OCI-LY7 (cell line): ENCODE measurements around the gene ARL15. TPM values are rescaled to one million over a fixed set of nuclear protein-coding genes. Genes with fewer than 3 reads are reported as not detected.
"Not testable (repeated sequence)": the region's sequence is repeated elsewhere in the genome, so short reads cannot be mapped to it uniquely, and the experiment has no call there.

Experiments used
- BruUV-seq: library from RNA; stranded (reverse); fragments of 400-500 nt; replicated peaks from 2 replicates; lab custom pipeline; 2021; lab: Mats Ljungman, UMichigan
- CTCF ChIA-PET: fragments of 300-600 bp; sonication (Branson Sonifier 250); formaldehyde crosslinking; loops from one replicate; lab custom pipeline; 2022; ENCODE audit warnings: antibody characterized with exemption; ENCODE audit not compliant: unreplicated experiment; lab: Charles Lee
- POLR2A ChIA-PET: fragments of 300-600 bp; sonication (Branson Sonifier 250); formaldehyde crosslinking; loops from one replicate; lab custom pipeline; 2022; ENCODE audit warnings: antibody characterized with exemption; lab: Charles Lee
- DNase-seq: peaks from one replicate; pipeline ENCODE4 v3.0.0-alpha.2; 2015; ENCODE audit warnings: low spot score
- H2AFZ ChIP-seq: fragments of 200-600 bp; sonication (generic), shearing (Covaris generic); 2 replicates; pipeline ENCODE4 v1.6.1; 2014; ENCODE audit warnings: mild to moderate bottlenecking, antibody characterized with exemption, low read length, moderate library complexity
- H3K27ac ChIP-seq: fragments of 200-600 bp; sonication (generic); 2 replicates; pipeline ENCODE4 v1.5.1; 2014; ENCODE audit warnings: mixed run types, low read depth, mild to moderate bottlenecking, moderate library complexity, low read length, inconsistent platforms; ENCODE audit not compliant: poor library complexity, severe bottlenecking
- H3K36me3 ChIP-seq: fragments of 200-600 bp; sonication (generic); 2 replicates; pipeline ENCODE4 v1.6.1; 2014; ENCODE audit warnings: mild to moderate bottlenecking, antibody characterized with exemption, low read length, moderate library complexity, mixed read lengths; ENCODE audit not compliant: insufficient read depth
- H3K4me1 ChIP-seq: fragments of 200-600 bp; sonication (generic); 2 replicates; pipeline ENCODE4 v1.5.1; 2014; ENCODE audit warnings: mild to moderate bottlenecking, low read length; ENCODE audit not compliant: insufficient read depth, poor library complexity, severe bottlenecking
- H3K4me2 ChIP-seq: fragments of 200-600 bp; sonication (generic); 2 replicates; pipeline ENCODE4 v1.6.1; 2014; ENCODE audit warnings: mild to moderate bottlenecking, low read length
- H3K4me3 ChIP-seq: fragments of 200-600 bp; sonication (generic); 2 replicates; pipeline ENCODE4 v1.5.1; 2014; ENCODE audit warnings: mild to moderate bottlenecking, low read depth, low read length; ENCODE audit not compliant: poor library complexity, severe bottlenecking
- H3K79me2 ChIP-seq: fragments of 200-600 bp; sonication (generic); 2 replicates; pipeline ENCODE4 v1.6.1; 2016; ENCODE audit warnings: low read depth, mild to moderate bottlenecking, low read length, moderate library complexity, mixed read lengths; ENCODE audit not compliant: insufficient read depth
- H3K9me2 ChIP-seq: fragments of 200-600 bp; sonication (generic); 2 replicates; pipeline ENCODE4 v1.6.1; 2016; ENCODE audit warnings: mild to moderate bottlenecking, low read length, mixed read lengths; ENCODE audit not compliant: insufficient read depth
- H3K9me3 ChIP-seq: fragments of 200-600 bp; sonication (generic); 2 replicates; pipeline ENCODE4 v1.6.1; 2014; ENCODE audit warnings: mild to moderate bottlenecking, mixed run types, low read length, mixed read lengths
- H4K20me1 ChIP-seq: fragments of 200-600 bp; sonication (generic); 2 replicates; pipeline ENCODE4 v1.6.1; 2014; ENCODE audit warnings: mild to moderate bottlenecking, antibody characterized with exemption, low read length, moderate library complexity, mixed read lengths; ENCODE audit not compliant: insufficient read depth
- CTCF ChIP-seq: fragments of 200-600 bp; sonication (generic); conservative IDR thresholded peaks from 2 replicates; pipeline ENCODE4 v1.5.1; 2014; ENCODE audit warnings: mild to moderate bottlenecking, antibody characterized with exemption, low read length, moderate library complexity, mixed read lengths
- EZH2phosphoT487 ChIP-seq: fragments of 200-600 bp; sonication (generic); IDR thresholded peaks from 2 replicates; pipeline ENCODE4 v1.6.1; 2018; ENCODE audit warnings: low read depth, borderline replicate concordance, mild to moderate bottlenecking, mixed run types, antibody characterized with exemption, low read length, moderate library complexity, mixed read lengths
- intact Hi-C: fragments of 100-400 bp; cut with micrococcal nuclease; formaldehyde crosslinking; loops from one replicate; pipeline ENCODE4 v1.10.0; 2022; ENCODE audit not compliant: unreplicated experiment
- total RNA-seq, 2 experiments: library from RNA; depleted of rRNA in 1 of 2; stranded (reverse); fragments of >200 nt in 1 of 2; shearing (Covaris generic) in 1 of 2; gene quantifications; 2 replicates each; pipeline ENCODE4 v1.2.3, GENCODE V29; 2014 to 2022

ARL15 gene
- total RNA-seq, 2 experiments from 2014 or later = 18.8 to 24.4 TPM

GRCh38 chr5:54062958-54063357, 247.4 kb downstream of the ARL15 start:
- intact Hi-C loops = no loop called here
- ChIA-PET CTCF (no interaction called here), POLR2A (interaction anchor here (0.6 kb wide), 2 partner anchors 34 to 1154 kb away, joined by 3 to 4 read pairs; no protein-coding TSS in a partner anchor)
- no peak overlapping the region for H2AFZ ChIP-seq
- TF ChIP-seq CTCF (no peak), EZH2phosphoT487 (no peak)
- no peaks in the 10 kb centered on the region for H3K9me2 ChIP-seq
- DNase-seq = no peak
- no TSS peak for BruUV-seq
- H4K20me1 ChIP-seq = no peaks in the 10 kb centered on the region
- H3K9me3 ChIP-seq = no peaks in the 10 kb centered on the region
- no peaks in the 10 kb centered on the region for H3K4me1 ChIP-seq
- H3K36me3 ChIP-seq = no peaks in the 10 kb centered on the region
- no peaks in the 10 kb centered on the region for H3K79me2 ChIP-seq
- no peak overlapping the region for H3K27ac ChIP-seq
- no peak overlapping the region for H3K4me3 ChIP-seq
- H3K4me2 ChIP-seq = no peak overlapping the region

GRCh38 chr5:54060919-54061318, 249.5 kb downstream of the ARL15 start:
- H3K9me2 ChIP-seq, H3K36me3 ChIP-seq, H3K4me3 ChIP-seq, H3K4me2 ChIP-seq, CTCF ChIA-PET, intact Hi-C loops, H4K20me1 ChIP-seq, H3K27ac ChIP-seq, H3K4me1 ChIP-seq, H3K9me3 ChIP-seq, POLR2A ChIA-PET, H3K79me2 ChIP-seq, H2AFZ ChIP-seq, DNase-seq, BruUV-seq: not testable (repeated sequence)

GRCh38 chr5:54049963-54050362, 260.4 kb downstream of the ARL15 start:
- no peak overlapping the region for H3K4me2 ChIP-seq
- POLR2A ChIA-PET = interaction anchor here (1.1 kb wide), 1 partner anchor 87 kb away, joined by 4 read pairs; no protein-coding TSS in a partner anchor
- BruUV-seq = no TSS peak

More at GRCh38 chr5:54049963-54050362, 260.4 kb downstream of the ARL15 start:
- Histone ChIP-seq H3K4me3 (no peak overlapping the region), H3K9me2 (no peaks in the 10 kb centered on the region), H3K27ac (no peak overlapping the region), H3K79me2 (no peaks in the 10 kb centered on the region), H3K9me3 (no peaks in the 10 kb centered on the region), H3K36me3 (no peaks in the 10 kb centered on the region), H2AFZ (no peak overlapping the region), H3K4me1 (no peaks in the 10 kb centered on the region), H4K20me1 (no peaks in the 10 kb centered on the region; the same call in 1 of the 2 replicates)
- TF ChIP-seq EZH2phosphoT487 (no peak), CTCF (no peak)
- no peak for DNase-seq
- CTCF ChIA-PET = no interaction called here
- intact Hi-C loops = no loop called here
